Uterus (tissue), 4 donors: Measurements from ENCODE around the gene C10orf90. TPM values are rescaled to one million over a fixed set of nuclear protein-coding genes. Genes with fewer than 3 reads are reported as not detected.

Experiments
- DNase-seq, 2 donors: peaks; one replicate each; pipeline ENCODE4 v3.0.0-alpha.2; 2019 to 2020
- H3K27ac ChIP-seq, 2 donors: fragments of 200-600 bp; sonication (generic); 1 replicate in 1 of 2; 2 replicates in 1 of 2; pipeline ENCODE4 v1.5.1; 2016 to 2018
- H3K27me3 ChIP-seq, 2 donors: fragments of 200-600 bp; sonication (generic); one replicate each; pipeline ENCODE4 v1.5.1; 2018 to 2019; ENCODE audit warnings: control low read depth in 1 of 2
- H3K36me3 ChIP-seq, 2 donors: fragments of 200-600 bp; sonication (generic); one replicate each; pipeline ENCODE4 v1.5.1; 2019; ENCODE audit warnings: control low read depth in 1 of 2
- H3K4me1 ChIP-seq, 2 donors: fragments of 200-600 bp; sonication (generic); one replicate each; pipeline ENCODE4 v1.5.1; 2018 to 2019; ENCODE audit warnings: control low read depth in 1 of 2
- H3K4me3 ChIP-seq, 2 donors: fragments of 200-600 bp; sonication (generic); 1 replicate in 1 of 2; 2 replicates in 1 of 2; pipeline ENCODE4 v1.5.1; 2018 to 2019; ENCODE audit warnings: mild to moderate bottlenecking in 1 of 2
- H3K9me3 ChIP-seq, 2 donors: fragments of 200-600 bp; sonication (generic); one replicate each; pipeline ENCODE4 v1.5.1; 2019; ENCODE audit warnings: control low read depth in 1 of 2
- POLR2A ChIP-seq, 2 donors: fragments of 450-650 bp; IDR thresholded peaks; one replicate each; pipeline ENCODE4 v1.6.1; 2016; ENCODE audit warnings: antibody characterized with exemption in 2 of 2, mild to moderate bottlenecking in 1 of 2, moderate library complexity in 1 of 2
- intact Hi-C: fragments of 100-400 bp; cut with DNase I; formaldehyde crosslinking; loops from one replicate; pipeline ENCODE4 v1.15.1; 2023; ENCODE audit warnings: low total_unique reads
- total RNA-seq, 4 donors: library from RNA; depleted of rRNA in 3 of 4; stranded (reverse); fragments of >200 nt in 3 of 4; gene quantifications; one replicate each; pipeline versions ENCODE4 v1.1.0 to v1.2.4, GENCODE V29; 2014 to 2023
- TF ChIP-seq, protein P1 (sequence below), 4 experiments: fragments of 200-600 bp in 2 of 4; fragments of 450-650 bp in 2 of 4; sonication (generic) in 2 of 4; IDR thresholded peaks; one replicate each; pipeline ENCODE4 v1.5.1; 2016 to 2019; ENCODE audit warnings: antibody characterized with exemption in 4 of 4, mild to moderate bottlenecking in 2 of 4, moderate library complexity in 1 of 4
- donor health status: DM: yes; HTN: yes; CAD: no.

Gene C10orf90
- total RNA-seq, 4 donors from 2014 or later: 0.21 TPM; not detected in 3

DNA sequence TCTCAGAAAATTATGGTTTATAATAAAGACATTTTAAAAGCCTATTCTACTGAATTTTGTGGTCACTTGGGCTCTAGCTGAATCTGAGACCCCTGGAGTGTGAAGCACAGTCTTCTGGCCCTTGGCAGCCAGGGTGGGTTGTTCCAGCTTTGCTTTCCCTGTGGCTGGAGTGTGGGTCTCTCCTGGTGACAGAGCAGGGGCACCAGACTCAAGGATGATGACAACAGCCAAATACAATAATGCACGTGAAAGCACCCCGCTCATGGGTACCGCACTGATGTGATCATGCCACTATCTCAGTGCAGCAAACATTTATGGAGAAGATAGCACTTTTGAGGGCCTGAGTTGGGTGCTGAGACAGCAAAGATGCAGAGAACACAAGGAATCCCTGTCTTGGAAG lies 147.4 kb downstream of the C10orf90 start:
- Histone ChIP-seq H3K27ac (no peak overlapping the region), H3K9me3 (no peaks in the 10 kb centered on the region), H3K27me3 (no peaks in the 10 kb centered on the region), H3K4me3 (no peak overlapping the region), H3K4me1 (no peaks in the 10 kb centered on the region), H3K36me3 (no peaks in the 10 kb centered on the region)
- TF ChIP-seq POLR2A (IDR thresholded peaks at IDR 0.05): no peak
- TF ChIP-seq, protein P1, sequence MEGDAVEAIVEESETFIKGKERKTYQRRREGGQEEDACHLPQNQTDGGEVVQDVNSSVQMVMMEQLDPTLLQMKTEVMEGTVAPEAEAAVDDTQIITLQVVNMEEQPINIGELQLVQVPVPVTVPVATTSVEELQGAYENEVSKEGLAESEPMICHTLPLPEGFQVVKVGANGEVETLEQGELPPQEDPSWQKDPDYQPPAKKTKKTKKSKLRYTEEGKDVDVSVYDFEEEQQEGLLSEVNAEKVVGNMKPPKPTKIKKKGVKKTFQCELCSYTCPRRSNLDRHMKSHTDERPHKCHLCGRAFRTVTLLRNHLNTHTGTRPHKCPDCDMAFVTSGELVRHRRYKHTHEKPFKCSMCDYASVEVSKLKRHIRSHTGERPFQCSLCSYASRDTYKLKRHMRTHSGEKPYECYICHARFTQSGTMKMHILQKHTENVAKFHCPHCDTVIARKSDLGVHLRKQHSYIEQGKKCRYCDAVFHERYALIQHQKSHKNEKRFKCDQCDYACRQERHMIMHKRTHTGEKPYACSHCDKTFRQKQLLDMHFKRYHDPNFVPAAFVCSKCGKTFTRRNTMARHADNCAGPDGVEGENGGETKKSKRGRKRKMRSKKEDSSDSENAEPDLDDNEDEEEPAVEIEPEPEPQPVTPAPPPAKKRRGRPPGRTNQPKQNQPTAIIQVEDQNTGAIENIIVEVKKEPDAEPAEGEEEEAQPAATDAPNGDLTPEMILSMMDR (IDR thresholded peaks at IDR 0.05): no peak
- intact Hi-C loops: no loop called here
- DNase-seq: no peak

DNA sequence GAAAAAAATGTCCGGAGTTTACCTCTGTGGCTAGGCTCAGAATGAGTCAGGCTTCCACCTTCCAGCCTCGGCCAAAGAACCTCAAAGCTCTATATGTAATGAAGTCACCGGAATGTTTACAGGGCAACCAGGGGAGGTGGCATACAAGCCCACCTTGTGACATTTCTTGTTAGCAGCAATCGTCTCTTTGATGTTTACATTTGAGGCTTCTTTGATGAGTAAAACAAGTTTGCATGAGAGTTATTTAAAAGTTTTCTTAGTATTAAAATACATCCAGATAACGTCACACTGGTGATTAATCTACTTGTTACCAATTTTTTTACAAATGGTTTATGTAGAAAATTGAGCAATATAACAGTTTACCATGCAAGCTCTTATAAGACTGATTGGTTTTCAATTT lies 149.1 kb downstream of the C10orf90 start:
- intact Hi-C loops: no loop called here
- TF ChIP-seq, protein P1 (IDR thresholded peaks at IDR 0.05): no peak
- no peak for TF ChIP-seq POLR2A (IDR thresholded peaks at IDR 0.05)
- no peaks in the 10 kb centered on the region for H3K27me3 ChIP-seq
- H3K27ac ChIP-seq: no peak overlapping the region
- DNase-seq: no peak
- no peaks in the 10 kb centered on the region for H3K36me3 ChIP-seq
- H3K9me3 ChIP-seq: no peaks in the 10 kb centered on the region
- no peaks in the 10 kb centered on the region for H3K4me1 ChIP-seq
- H3K4me3 ChIP-seq: no peak overlapping the region

DNA sequence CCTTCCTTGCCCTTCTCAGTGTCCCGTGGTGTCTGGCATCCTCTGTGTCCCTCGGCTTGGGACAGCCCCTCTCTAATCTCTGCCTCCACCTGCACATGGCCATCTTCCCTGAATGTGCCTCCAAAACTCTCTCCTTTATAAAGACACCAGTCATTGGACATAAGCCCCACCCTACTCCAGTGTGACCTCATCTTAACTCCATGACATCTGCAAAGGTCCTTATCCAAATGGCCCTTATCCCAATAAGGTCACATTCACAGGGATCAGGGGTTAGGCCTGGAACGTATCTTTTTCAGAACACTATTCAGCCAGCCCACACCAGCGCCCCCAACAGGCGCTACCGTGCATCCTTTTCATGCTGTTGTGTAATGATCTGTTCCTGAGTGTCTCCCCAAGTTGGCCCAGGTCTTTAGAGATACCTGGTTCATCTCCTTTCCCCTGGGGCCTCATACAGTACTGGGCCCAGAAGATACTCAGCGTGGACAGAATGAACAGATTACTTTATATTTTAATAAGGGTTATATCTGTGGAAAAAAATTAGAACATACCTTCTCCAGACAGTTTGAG lies 149.7 kb downstream of the C10orf90 start:
- no peak overlapping the region for H3K27ac ChIP-seq
- H3K4me3 ChIP-seq: no peak overlapping the region
- TF ChIP-seq, protein P1 (IDR thresholded peaks at IDR 0.05): no peak
- TF ChIP-seq POLR2A (IDR thresholded peaks at IDR 0.05): no peak
- no peaks in the 10 kb centered on the region for H3K9me3 ChIP-seq
- no peaks in the 10 kb centered on the region for H3K36me3 ChIP-seq
- no peaks in the 10 kb centered on the region for H3K27me3 ChIP-seq
- DNase-seq: no peak
- intact Hi-C loops: no loop called here
- no peaks in the 10 kb centered on the region for H3K4me1 ChIP-seq

DNA sequence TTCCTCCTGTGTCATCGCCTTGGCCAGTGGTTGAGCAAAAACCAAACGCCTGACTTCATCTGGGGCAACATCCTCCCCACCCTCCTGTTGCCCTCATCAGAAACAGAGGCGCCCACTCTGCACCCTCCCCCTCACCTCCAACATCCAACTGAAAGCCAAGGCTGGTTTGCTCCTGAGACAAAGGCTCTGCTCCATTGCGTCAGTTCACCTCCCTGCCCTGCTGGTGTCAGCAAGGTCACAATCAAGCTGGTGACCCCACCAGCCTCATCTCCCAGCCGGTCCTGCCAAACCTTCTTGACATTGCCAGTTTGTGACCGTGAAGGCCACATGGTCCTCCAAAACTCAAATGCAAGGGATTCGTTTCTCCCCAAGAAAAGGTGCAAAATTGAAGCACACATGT lies 150.5 kb downstream of the C10orf90 start:
- Histone ChIP-seq H3K9me3 (no peaks in the 10 kb centered on the region), H3K27ac (no peak overlapping the region), H3K36me3 (no peaks in the 10 kb centered on the region), H3K27me3 (no peaks in the 10 kb centered on the region), H3K4me3 (no peak overlapping the region), H3K4me1 (no peaks in the 10 kb centered on the region)
- no peak for TF ChIP-seq POLR2A (IDR thresholded peaks at IDR 0.05)
- TF ChIP-seq, protein P1 (IDR thresholded peaks at IDR 0.05): no peak
- no peak for DNase-seq
- intact Hi-C loops: no loop called here

DNA sequence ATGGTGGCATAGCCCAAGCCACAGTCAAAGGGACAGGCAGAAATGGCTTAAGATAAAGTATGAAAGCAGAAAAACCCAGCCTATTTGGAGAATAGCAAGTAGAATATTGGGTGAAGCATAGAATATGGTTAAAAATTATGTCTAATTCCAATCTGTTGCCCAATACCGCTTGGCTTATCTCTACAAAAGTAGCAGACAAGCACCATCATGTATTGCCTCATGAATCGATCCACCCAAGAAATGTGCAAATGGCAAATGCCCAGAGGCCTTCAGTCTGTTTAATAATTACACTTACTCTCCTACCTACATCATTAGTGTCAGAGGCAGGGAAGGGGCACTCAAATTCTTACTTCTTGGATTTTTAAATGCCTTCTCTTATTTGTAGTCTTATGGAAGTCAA lies 151.3 kb downstream of the C10orf90 start:
- H3K4me3 ChIP-seq: no peak overlapping the region
- TF ChIP-seq, protein P1 (IDR thresholded peaks at IDR 0.05): no peak
- no peak for TF ChIP-seq POLR2A (IDR thresholded peaks at IDR 0.05)
- no peak for DNase-seq
- no peaks in the 10 kb centered on the region for H3K4me1 ChIP-seq
- no peaks in the 10 kb centered on the region for H3K36me3 ChIP-seq
- intact Hi-C loops: no loop called here
- H3K9me3 ChIP-seq: no peaks in the 10 kb centered on the region
- H3K27me3 ChIP-seq: no peaks in the 10 kb centered on the region
- H3K27ac ChIP-seq: no peak overlapping the region
